H9 (cell line): ENCODE data around the gene ZBTB44. TPM values are rescaled to one million over a fixed set of nuclear protein-coding genes. Genes with fewer than 3 reads are reported as not detected.

Experiments used
- DNase-seq: peaks from one replicate; pipeline ENCODE4 v3.0.0-alpha.2; 2017
- H2AFZ ChIP-seq: one replicate; pipeline ENCODE4 v1.6.1; 2013; ENCODE audit warnings: mild to moderate bottlenecking, low read length, control low read depth, moderate library complexity
- H2AK5ac ChIP-seq: 2 replicates; pipeline ENCODE4 v1.6.1; 2013; ENCODE audit warnings: low read length, control low read depth, mixed read lengths; ENCODE audit not compliant: insufficient read length
- H2BK120ac ChIP-seq: one replicate; pipeline ENCODE4 v1.6.1; 2013; ENCODE audit warnings: low read depth, mild to moderate bottlenecking, low read length, control low read depth, inconsistent platforms; ENCODE audit not compliant: poor library complexity, severe bottlenecking
- H2BK12ac ChIP-seq: 2 replicates; pipeline ENCODE4 v1.6.1; 2013; ENCODE audit warnings: low read length, control low read depth, mixed read lengths, low read depth; ENCODE audit not compliant: insufficient read length
- H2BK15ac ChIP-seq: 2 replicates; pipeline ENCODE4 v1.6.1; 2013; ENCODE audit warnings: low read depth, low read length, control low read depth
- H2BK20ac ChIP-seq: one replicate; pipeline ENCODE4 v1.6.1; 2013; ENCODE audit warnings: low read depth, mild to moderate bottlenecking, low read length, control low read depth, inconsistent platforms; ENCODE audit not compliant: poor library complexity, severe bottlenecking
- H2BK5ac ChIP-seq: 2 replicates; pipeline ENCODE4 v1.6.1; 2013; ENCODE audit warnings: low read length, control low read depth, mixed read lengths; ENCODE audit not compliant: insufficient read length
- H3K14ac ChIP-seq: 2 replicates; pipeline ENCODE4 v1.6.1; 2013; ENCODE audit warnings: low read length, control low read depth; ENCODE audit not compliant: insufficient read depth
- H3K18ac ChIP-seq: 2 replicates; pipeline ENCODE4 v1.6.1; 2013; ENCODE audit warnings: low read depth, mild to moderate bottlenecking, mixed read lengths, low read length, control low read depth; ENCODE audit not compliant: insufficient read length
- H3K23ac ChIP-seq: 2 replicates; pipeline ENCODE4 v1.6.1; 2013; ENCODE audit warnings: low read length, control low read depth, mixed read lengths, low read depth; ENCODE audit not compliant: insufficient read length
- H3K23me2 ChIP-seq: 2 replicates; pipeline ENCODE4 v1.6.1; 2013; ENCODE audit warnings: low read depth, mild to moderate bottlenecking, mixed read lengths, low read length, control low read depth; ENCODE audit not compliant: insufficient read length, poor library complexity, severe bottlenecking
- H3K27ac ChIP-seq: 2 replicates; pipeline ENCODE4 v1.5.1; 2013; ENCODE audit warnings: low read length, control low read depth, mixed read lengths, low read depth; ENCODE audit not compliant: insufficient read length
- H3K27me3 ChIP-seq: 2 replicates; pipeline ENCODE4 v1.6.1; 2013; ENCODE audit warnings: low read length, control low read depth, inconsistent platforms; ENCODE audit not compliant: insufficient read depth
- H3K4ac ChIP-seq: 2 replicates; pipeline ENCODE4 v1.6.1; 2013; ENCODE audit warnings: low read depth, mild to moderate bottlenecking, control low read depth, inconsistent platforms, low read length, moderate library complexity
- H3K4me1 ChIP-seq: 2 replicates; pipeline ENCODE4 v1.6.1; 2013; ENCODE audit warnings: low read length, control low read depth, inconsistent platforms; ENCODE audit not compliant: insufficient read depth
- H3K4me2 ChIP-seq: 2 replicates; pipeline ENCODE4 v1.6.1; 2013; ENCODE audit warnings: low read length, control low read depth, mixed read lengths; ENCODE audit not compliant: insufficient read length, insufficient read depth
- H3K56ac ChIP-seq: 2 replicates; pipeline ENCODE4 v1.6.1; 2013; ENCODE audit warnings: low read depth, mild to moderate bottlenecking, mixed read lengths, low read length, control low read depth; ENCODE audit not compliant: insufficient read length
- H3K79me1 ChIP-seq: 2 replicates; pipeline ENCODE4 v1.6.1; 2013; ENCODE audit warnings: low read depth, mild to moderate bottlenecking, moderate library complexity, low read length, control low read depth, inconsistent platforms; ENCODE audit not compliant: insufficient read depth, poor library complexity, severe bottlenecking
- H3K79me2 ChIP-seq: 2 replicates; pipeline ENCODE4 v1.6.1; 2013; ENCODE audit warnings: low read length, control low read depth, inconsistent platforms; ENCODE audit not compliant: insufficient read depth
- H3K9ac ChIP-seq: 2 replicates; pipeline ENCODE4 v1.6.1; 2013; ENCODE audit warnings: low read length, control low read depth, mixed read lengths; ENCODE audit not compliant: insufficient read length; ENCODE audit errors: extremely low read depth
- H3K9me3 ChIP-seq: one replicate; pipeline ENCODE4 v1.6.1; 2013; ENCODE audit warnings: low read depth, low read length, inconsistent platforms; ENCODE audit not compliant: control insufficient read depth
- H3T11ph ChIP-seq: one replicate; pipeline ENCODE4 v1.6.1; 2013; ENCODE audit warnings: mild to moderate bottlenecking, low read length, control low read depth, inconsistent platforms
- H4K20me1 ChIP-seq: one replicate; pipeline ENCODE4 v1.6.1; 2013; ENCODE audit not compliant: control insufficient read depth, insufficient read length, insufficient read depth
- H4K5ac ChIP-seq: 2 replicates; pipeline ENCODE4 v1.6.1; 2013; ENCODE audit warnings: low read depth, mild to moderate bottlenecking, mixed read lengths, low read length, control low read depth; ENCODE audit not compliant: insufficient read length
- H4K8ac ChIP-seq: replicated peaks from 2 replicates; pipeline ENCODE4 v1.6.1; 2013; ENCODE audit warnings: low read length, control low read depth, mixed read lengths, low read depth; ENCODE audit not compliant: insufficient read length
- H4K91ac ChIP-seq: 2 replicates; pipeline ENCODE4 v1.6.1; 2013; ENCODE audit warnings: low read depth, mild to moderate bottlenecking, moderate library complexity, mixed read lengths, low read length, control low read depth; ENCODE audit not compliant: insufficient read length
- H3K27ac Mint-ChIP-seq, 3 experiments: 2 replicates in 2 of 3; 3 replicates in 1 of 3; pipeline ENCODE4 v1.8.0; 2020 to 2021; ENCODE audit warnings: mixed read lengths in 3 of 3, mild to moderate bottlenecking in 1 of 3, moderate library complexity in 1 of 3
- H3K27me3 Mint-ChIP-seq: 2 replicates; pipeline ENCODE4 v1.8.0; 2021; ENCODE audit warnings: low read depth, mild to moderate bottlenecking, moderate library complexity, mixed read lengths
- H3K36me3 Mint-ChIP-seq, 3 experiments: 2 replicates in 2 of 3; 3 replicates in 1 of 3; pipeline ENCODE4 v1.8.0; 2020 to 2021; ENCODE audit warnings: low read depth in 3 of 3, mixed read lengths in 3 of 3; ENCODE audit not compliant: insufficient read depth in 1 of 3
- H3K4me1 Mint-ChIP-seq, 2 experiments: 2 replicates each; pipeline ENCODE4 v1.8.0; 2020; ENCODE audit warnings: mixed read lengths in 2 of 2
- H3K4me3 Mint-ChIP-seq, 2 experiments: 2 replicates in 1 of 2; 3 replicates in 1 of 2; pipeline ENCODE4 v1.8.0; 2020 to 2021; ENCODE audit warnings: mild to moderate bottlenecking in 2 of 2, mixed read lengths in 2 of 2, moderate library complexity in 1 of 2
- H3K9me3 Mint-ChIP-seq, 2 experiments: 2 replicates in 1 of 2; 3 replicates in 1 of 2; pipeline ENCODE4 v1.8.0; 2020; ENCODE audit warnings: mild to moderate bottlenecking in 2 of 2, mixed read lengths in 2 of 2, moderate library complexity in 1 of 2
- CTCF ChIP-seq: fragments of 200-600 bp; sonication (generic); conservative IDR thresholded peaks from 3 replicates; pipeline ENCODE4 v1.8.0; 2021; ENCODE audit warnings: antibody characterized with exemption, mild to moderate bottlenecking
- WGBS: extraction: QIAGEN DNeasy Blood & Tissue Kit; methylation state at CpG from one replicate; pipeline ENCODE4 v1.1.7; 2013; ENCODE audit warnings: missing lambda C conversion rate, low lambda C conversion rate, mixed read lengths; ENCODE audit not compliant: insufficient read length; ENCODE audit errors: extremely low coverage; 5-methylcytosine and 5-hydroxymethylcytosine counted together
- total RNA-seq: library from RNA; stranded (reverse); gene quantifications from 2 replicates; pipeline ENCODE4 v1.2.1, GENCODE V29; 2021

ZBTB44 gene
- total RNA-seq, 1 experiment from 2014 or later, result 67.7 TPM

GRCh38 chr11:130199792-130200191 is 114.9 kb downstream of the ZBTB44 start:
- no peak for TF ChIP-seq CTCF
- H3K18ac ChIP-seq, result no peak overlapping the region
- H3K4ac ChIP-seq, result no peak overlapping the region
- H2BK120ac ChIP-seq, result no peak overlapping the region
- no peak overlapping the region for H2BK20ac ChIP-seq
- Mint-ChIP-seq H3K27ac (no peak overlapping the region), H3K4me1 (no peaks in the 10 kb centered on the region), H3K36me3 (peaks cover 11 to 24% (median 13%) of the 10 kb centered on the region in 3 experiments), H3K9me3 (peaks cover 0 to 4% of the 10 kb centered on the region in 2 experiments; a peak in 1 of 5 replicates), H3K4me3 (no peak overlapping the region), H3K27me3 (no peaks in the 10 kb centered on the region; the same call in 1 of the 2 replicates)
- DNase-seq, result no peak
- no peak overlapping the region for H2BK15ac ChIP-seq
- no peak overlapping the region for H3K4me2 ChIP-seq
- no peak overlapping the region for H3T11ph ChIP-seq
- H3K23ac ChIP-seq, result no peak overlapping the region
- H3K14ac ChIP-seq, result no peak overlapping the region; the same call in 1 of the 2 replicates
- H2AFZ ChIP-seq, result no peak overlapping the region
- no peaks in the 10 kb centered on the region for H4K20me1 ChIP-seq
- no peaks in the 10 kb centered on the region for H3K27me3 ChIP-seq
- H2AK5ac ChIP-seq, result no peak overlapping the region
- no peaks in the 10 kb centered on the region for H3K79me1 ChIP-seq
- H3K27ac ChIP-seq, result no peak overlapping the region
- no peak overlapping the region for H4K8ac ChIP-seq
- no peaks in the 10 kb centered on the region for H3K9me3 ChIP-seq
- no peaks in the 10 kb centered on the region for H3K79me2 ChIP-seq
- H4K91ac ChIP-seq, result no peak overlapping the region
- H2BK12ac ChIP-seq, result no peak overlapping the region
- H2BK5ac ChIP-seq, result no peak overlapping the region
- no peak overlapping the region for H4K5ac ChIP-seq
- no peak overlapping the region for H3K9ac ChIP-seq
- no peaks in the 10 kb centered on the region for H3K4me1 ChIP-seq
- no peaks in the 10 kb centered on the region for H3K23me2 ChIP-seq
- no peak overlapping the region for H3K56ac ChIP-seq
- no CpG with 5 or more reads among the region's 12 CpGs for WGBS
